Adrenal gland (tissue), 12 donors: ENCODE measurements around the gene SLC25A11. TPM values are rescaled to one million over a fixed set of nuclear protein-coding genes. Genes with fewer than 3 reads are reported as not detected.

Experiments used
- DNase-seq, 7 donors: peaks; one replicate each; pipeline ENCODE4 v3.0.0-alpha.2; 2019 to 2020
- H3K27ac ChIP-seq, 5 donors: fragments of 200-600 bp; sonication (generic) in 4 of 5; 1 replicate in 3 of 5; 2 replicates in 2 of 5; pipeline versions ENCODE4 v1.5.1 to v1.8.0; 2016 to 2020; ENCODE audit warnings: mild to moderate bottlenecking in 1 of 5
- H3K27me3 ChIP-seq: fragments of 200-600 bp; 2 replicates; pipeline ENCODE4 v1.8.0; 2021
- H3K36me3 ChIP-seq, 2 donors: fragments of 200-600 bp; replicated peaks in 1 of 2; 1 replicate in 1 of 2; 2 replicates in 1 of 2; pipeline versions ENCODE4 v1.5.1 to v1.8.0; 2018 to 2022
- H3K4me1 ChIP-seq, 2 donors: fragments of 200-600 bp; replicated peaks in 1 of 2; 1 replicate in 1 of 2; 2 replicates in 1 of 2; pipeline versions ENCODE4 v1.5.1 to v1.8.0; 2018 to 2021
- H3K4me3 ChIP-seq, 4 donors: fragments of 200-600 bp; sonication (generic) in 3 of 4; one replicate each; pipeline ENCODE4 v1.5.1; 2016 to 2018
- H3K9me3 ChIP-seq, 3 donors: fragments of 200-600 bp; sonication (generic) in 1 of 3; replicated peaks in 1 of 3; 1 replicate in 2 of 3; 2 replicates in 1 of 3; pipeline versions ENCODE4 v1.5.1 to v1.8.0; 2016 to 2021
- CTCF ChIP-seq, 6 experiments: fragments of 450-650 bp in 4 of 6; fragments of 200-600 bp in 2 of 6; sonication (generic) in 1 of 6; IDR thresholded peaks; 1 replicate in 5 of 6; 2 replicates in 1 of 6; pipeline versions ENCODE4 v1.5.1 to v1.8.0; 2016 to 2021; ENCODE audit warnings: antibody characterized with exemption in 6 of 6, mild to moderate bottlenecking in 2 of 6, moderate library complexity in 1 of 6
- POLR2A ChIP-seq, 2 donors: fragments of 450-650 bp; IDR thresholded peaks; one replicate each; pipeline ENCODE4 v1.6.1; 2017; ENCODE audit warnings: antibody characterized with exemption in 2 of 2, mild to moderate bottlenecking in 2 of 2, moderate library complexity in 1 of 2
- WGBS, 4 donors: extraction: QIAGEN DNeasy Blood & Tissue Kit in 2 of 4; methylation state at CpG; one replicate each; pipeline versions ENCODE4 v1.1.5 to v1.1.7; 2013 to 2017; 5-methylcytosine and 5-hydroxymethylcytosine counted together
- intact Hi-C, 2 donors: fragments of 100-400 bp; cut with DNase I; formaldehyde crosslinking; loops; one replicate each; pipeline versions ENCODE4 v1.14.1 to v1.15.0; 2022 to 2023
- polyA plus RNA-seq, 3 donors: library from polyadenylated mRNA; stranded (reverse); fragments of 200-250 nt in 2 of 3; fragments of 350-450 nt in 1 of 3; fragmentation: Illumina TruSeq in 1 of 3; extraction: RNeasy Lipid Tissue Mini Kit (QIAGEN cat#74804) in 1 of 3; gene quantifications; one replicate each; pipeline ENCODE4 v1.2.3, GENCODE V29; 2013 to 2014
- total RNA-seq, 9 donors: library from RNA; depleted of rRNA in 4 of 9; stranded (reverse); fragments of >200 nt in 4 of 9; fragments of 120-200 nt in 1 of 9; fragmentation: NEBNext Ultra II Directional in 1 of 9; extraction: Animal tissue kit (Norgen Biotek cat#: 25700) in 1 of 9; gene quantifications; one replicate each; pipeline versions ENCODE4 v1.1.0 to v1.2.4, GENCODE V29; 2013 to 2023
- donor health status: healthy with polysubstance abuse.
- donor health status: Bipolar disorder and iron deficiency.
- donor health status: DM: yes; HTN: yes; CAD: no.
- donor health status: DM: no; HTN: no; CAD: no.
- donor health status: DM: no; HTN: no; CAD: no.
- donor health status: DM: yes; HTN: yes; CAD: no.

The SLC25A11 gene
- total and polyA plus RNA-seq, 12 donors, result 37.8 to 77.7 (median 66.7) TPM

- no peak overlapping the region for H3K4me3 ChIP-seq
- TF ChIP-seq CTCF (IDR thresholded peaks at IDR 0.05), result no peak
- no peak for TF ChIP-seq POLR2A (IDR thresholded peaks at IDR 0.05)
- intact Hi-C loops, result no loop called here
- H3K4me1 ChIP-seq, result peaks cover 0 to 6% of the 10 kb centered on the region in 2 donors
- H3K27me3 ChIP-seq, result no peaks in the 10 kb centered on the region
- no peak for DNase-seq
- no peaks in the 10 kb centered on the region for H3K9me3 ChIP-seq
- peaks cover 0 to 69% of the 10 kb centered on the region in 2 donors for H3K36me3 ChIP-seq
- no peak overlapping the region for H3K27ac ChIP-seq
Observed at GRCh38 chr17:4978726-4979125, 38.9 kb upstream of the SLC25A11 start.

- TF ChIP-seq CTCF (IDR thresholded peaks at IDR 0.05) (no peak), POLR2A (IDR thresholded peaks at IDR 0.05) (no peak)
- no peaks in the 10 kb centered on the region for H3K9me3 ChIP-seq
- no peak overlapping the region for H3K27ac ChIP-seq
- 82 to 89% (median 88%) methylated on average over 9 of the region's 9 CpGs for WGBS, 4 donors
- H3K36me3 ChIP-seq, result peaks cover 0 to 67% of the 10 kb centered on the region in 2 donors
- H3K4me3 ChIP-seq, result no peak overlapping the region
- H3K27me3 ChIP-seq, result no peaks in the 10 kb centered on the region
- intact Hi-C loops, result no loop called here
- peaks cover under 1 to 15% of the 10 kb centered on the region in 2 donors for H3K4me1 ChIP-seq
- DNase-seq, result no peak
Observed at GRCh38 chr17:4974115-4974670, 34.3 kb upstream of the SLC25A11 start.

- no peaks in the 10 kb centered on the region for H3K9me3 ChIP-seq
- no peak for DNase-seq
- no peak overlapping the region for H3K4me3 ChIP-seq
- H3K4me1 ChIP-seq, result peaks cover 7 to 22% of the 10 kb centered on the region in 2 donors
- H3K27ac ChIP-seq, result no peak overlapping the region
- peaks cover 0 to 59% of the 10 kb centered on the region in 2 donors for H3K36me3 ChIP-seq
- intact Hi-C loops, result no loop called here
- TF ChIP-seq CTCF (IDR thresholded peaks at IDR 0.05), result no peak
- TF ChIP-seq POLR2A (IDR thresholded peaks at IDR 0.05), result no peak
- 77 to 86% (median 83%) methylated on average over 10 of the region's 10 CpGs for WGBS, 4 donors
- H3K27me3 ChIP-seq, result no peaks in the 10 kb centered on the region
Observed at GRCh38 chr17:4973256-4974114, 33.6 kb upstream of the SLC25A11 start.

GRCh38 chr17:4972752-4973151 is 32.9 kb upstream of the SLC25A11 start:
- Histone ChIP-seq H3K4me1 (peaks cover 13 to 29% of the 10 kb centered on the region in 2 donors), H3K36me3 (peaks cover 0 to 52% of the 10 kb centered on the region in 2 donors), H3K27me3 (no peaks in the 10 kb centered on the region), H3K9me3 (no peaks in the 10 kb centered on the region), H3K4me3 (no peak overlapping the region), H3K27ac (no peak overlapping the region)
- intact Hi-C loops, result no loop called here
- 85 to 95% (median 87%) methylated on average over 12 of the region's 12 CpGs for WGBS, 4 donors
- TF ChIP-seq CTCF (IDR thresholded peaks at IDR 0.05) (no peak), POLR2A (IDR thresholded peaks at IDR 0.05) (no peak)
- no peak for DNase-seq
